HCT116 (cell line): ENCODE measurements around the gene XRCC3. TPM values are rescaled to one million over a fixed set of nuclear protein-coding genes. Genes with fewer than 3 reads are reported as not detected.

ENCODE experiments used
- ATAC-seq: fragments of 200-7000 bp; cut with Tn5 transposase; 2 replicates; pipeline ENCODE4 v1.9.1; 2020; ENCODE audit warnings: mild to moderate bottlenecking, moderate library complexity
- BruUV-seq: library from RNA; stranded (reverse); fragments of 400-500 nt; replicated peaks from 2 replicates; lab custom pipeline; 2021; lab: Mats Ljungman, UMichigan
- CTCF ChIA-PET: fragments of 300-600 bp; sonication (Branson Sonifier 250); formaldehyde crosslinking; loops from one replicate; lab custom pipeline; 2021; ENCODE audit warnings: antibody characterized with exemption; lab: Charles Lee
- POLR2A ChIA-PET: fragments of 300-600, 350-600 bp; sonication (Branson Sonifier 250); formaldehyde crosslinking; loops from one replicate; lab custom pipeline; 2021; ENCODE audit warnings: antibody characterized with exemption; lab: Charles Lee
- RAD21 ChIA-PET, 2 experiments: fragments of 300-600 bp; sonication (Branson Sonifier 250); formaldehyde crosslinking; loops; one replicate each; lab custom pipeline; 2023; ENCODE audit warnings: low total read pairs in 2 of 2; ENCODE audit not compliant: uncharacterized antibody in 2 of 2, unreplicated experiment in 2 of 2, low non-redundant PET in 1 of 2; lab: Charles Lee
- DNase-seq: peaks from one replicate; pipeline ENCODE4 v3.0.0-alpha.2; 2010; ENCODE audit warnings: low read depth, low spot score
- H2AFZ ChIP-seq: fragments of 200-600 bp; shearing (Covaris generic), sonication (generic); 2 replicates; pipeline ENCODE4 v1.6.1; 2017; ENCODE audit warnings: low read depth, mixed run types, mixed read lengths, antibody characterized with exemption, low read length; ENCODE audit not compliant: poor library complexity, severe bottlenecking
- H3K27ac ChIP-seq: 2 replicates; pipeline ENCODE4 v1.5.1; 2012; ENCODE audit warnings: low read depth, low read length
- H3K27me3 ChIP-seq: fragments of 200-600 bp; sonication (generic); 2 replicates; pipeline ENCODE4 v1.6.1; 2016; ENCODE audit warnings: mixed run types, low read length, mixed read lengths; ENCODE audit not compliant: insufficient read depth
- H3K36me3 ChIP-seq, 2 experiments: fragments of 200-500 bp in 1 of 2; fragments of 200-600 bp in 1 of 2; sonication (Bioruptor generic) in 1 of 2; sonication (generic) in 1 of 2; 2 replicates each; pipeline versions ENCODE4 v1.5.1 to v1.6.1; 2014 to 2016; ENCODE audit warnings: low read length in 2 of 2, inconsistent platforms in 1 of 2, mixed read lengths in 1 of 2, mixed run types in 1 of 2; ENCODE audit not compliant: insufficient read depth in 2 of 2, control insufficient read depth in 1 of 2
- H3K4me1 ChIP-seq, 2 experiments: fragments of 200-600 bp in 1 of 2; sonication (generic) in 1 of 2; 2 replicates each; pipeline versions ENCODE4 v1.5.1 to v1.6.1; 2012 to 2017; ENCODE audit warnings: low read length in 2 of 2, inconsistent platforms in 1 of 2, mild to moderate bottlenecking in 1 of 2, mixed read lengths in 1 of 2, mixed run types in 1 of 2, moderate library complexity in 1 of 2; ENCODE audit not compliant: insufficient read depth in 2 of 2, control insufficient read depth in 1 of 2
- H3K4me2 ChIP-seq: fragments of 200-600 bp; sonication (generic); 2 replicates; pipeline ENCODE4 v1.6.1; 2017; ENCODE audit warnings: mixed run types, low read length, mixed read lengths
- H3K4me3 ChIP-seq, 2 experiments: fragments of 200-600 bp in 1 of 2; sonication (generic) in 1 of 2; replicated peaks in 1 of 2; 2 replicates each; pipeline ENCODE4 v1.5.1; 2011 to 2016; ENCODE audit warnings: low read length in 2 of 2, control low read depth in 1 of 2, low read depth in 1 of 2, mild to moderate bottlenecking in 1 of 2, mixed read lengths in 1 of 2, mixed run types in 1 of 2
- H3K79me2 ChIP-seq: fragments of 200-600 bp; sonication (generic); 2 replicates; pipeline ENCODE4 v1.6.1; 2017; ENCODE audit warnings: mild to moderate bottlenecking, mixed run types, low read length, moderate library complexity, mixed read lengths; ENCODE audit not compliant: insufficient read depth
- H3K9ac ChIP-seq: fragments of 200-600 bp; sonication (generic); 2 replicates; pipeline ENCODE4 v1.6.1; 2016; ENCODE audit warnings: low read length, mixed read lengths
- H3K9me2 ChIP-seq: fragments of 200-600 bp; sonication (generic), shearing (Covaris generic); 2 replicates; pipeline ENCODE4 v1.6.1; 2017; ENCODE audit warnings: mixed run types, mild to moderate bottlenecking, moderate library complexity; ENCODE audit not compliant: insufficient read depth
- H3K9me3 ChIP-seq, 2 experiments: fragments of 200-500 bp in 1 of 2; fragments of 200-600 bp in 1 of 2; sonication (Bioruptor generic) in 1 of 2; sonication (generic) in 1 of 2; 2 replicates each; pipeline ENCODE4 v1.6.1; 2014 to 2017; ENCODE audit warnings: low read length in 2 of 2, mixed read lengths in 2 of 2, inconsistent platforms in 1 of 2, low read depth in 1 of 2, mild to moderate bottlenecking in 1 of 2, mixed run types in 1 of 2, moderate library complexity in 1 of 2; ENCODE audit not compliant: control insufficient read depth in 1 of 2, insufficient read depth in 1 of 2
- H4K20me1 ChIP-seq: fragments of 200-600 bp; sonication (generic), shearing (Covaris generic); 2 replicates; pipeline ENCODE4 v1.6.1; 2017; ENCODE audit warnings: mixed run types, mild to moderate bottlenecking, moderate library complexity; ENCODE audit not compliant: insufficient read depth
- ATF3 ChIP-seq: IDR thresholded peaks from 2 replicates; pipeline ENCODE4 v1.6.1; 2012
- CBX3 ChIP-seq: IDR thresholded peaks from 2 replicates; pipeline ENCODE4 v1.6.1; 2012; ENCODE audit warnings: low read depth
- CEBPB ChIP-seq: IDR thresholded peaks from 2 replicates; pipeline ENCODE4 v1.6.1; 2012; ENCODE audit warnings: low read depth
- CTCF ChIP-seq, 3 experiments: fragments of 200-600 bp in 1 of 3; sonication (generic) in 1 of 3; IDR thresholded peaks in 2 of 3; conservative IDR thresholded peaks in 1 of 3; 2 replicates each; pipeline ENCODE4 v1.5.1; 2012 to 2017; ENCODE audit warnings: low read depth in 2 of 3, low read length in 2 of 3, antibody characterized with exemption in 1 of 3, borderline replicate concordance in 1 of 3, control low read depth in 1 of 3, mild to moderate bottlenecking in 1 of 3, mixed read lengths in 1 of 3, mixed run types in 1 of 3, moderate library complexity in 1 of 3; ENCODE audit not compliant: insufficient read depth in 1 of 3
- EGR1 ChIP-seq: IDR thresholded peaks from 2 replicates; pipeline ENCODE4 v1.6.1; 2012; ENCODE audit warnings: low read depth
- ELF1 ChIP-seq: IDR thresholded peaks from 2 replicates; pipeline ENCODE4 v1.6.1; 2012; ENCODE audit warnings: low read depth, borderline replicate concordance
- EZH2 ChIP-seq: fragments of 200-600 bp; sonication (generic); IDR thresholded peaks from 2 replicates; pipeline ENCODE4 v1.6.1; 2017; ENCODE audit warnings: antibody characterized with exemption, mixed run types
- EZH2phosphoT487 ChIP-seq: fragments of 200-600 bp; IDR thresholded peaks from 2 replicates; pipeline ENCODE4 v1.6.1; 2018; ENCODE audit warnings: antibody characterized with exemption, borderline replicate concordance
- FOSL1 ChIP-seq: IDR thresholded peaks from 2 replicates; pipeline ENCODE4 v1.6.1; 2012; ENCODE audit warnings: low read depth
- JUND ChIP-seq: IDR thresholded peaks from 2 replicates; pipeline ENCODE4 v1.6.1; 2012
- POLR2AphosphoS5 ChIP-seq: IDR thresholded peaks from 2 replicates; pipeline ENCODE4 v1.6.1; 2011; ENCODE audit warnings: mild to moderate bottlenecking, low read depth, low read length, moderate library complexity
- RAD21 ChIP-seq: IDR thresholded peaks from 2 replicates; pipeline ENCODE4 v1.6.1; 2012; ENCODE audit warnings: low read depth, mild to moderate bottlenecking
- SRF ChIP-seq: IDR thresholded peaks from 2 replicates; pipeline ENCODE4 v1.6.1; 2012; ENCODE audit warnings: low read depth
- YY1 ChIP-seq: IDR thresholded peaks from 2 replicates; pipeline ENCODE4 v1.6.1; 2011; ENCODE audit warnings: low read length, low read depth, moderate library complexity, mild to moderate bottlenecking; ENCODE audit not compliant: insufficient replicate concordance; ENCODE audit errors: extremely low read depth
- ZNF274 ChIP-seq: fragments of 200-500 bp; sonication (Bioruptor generic); IDR thresholded peaks from 2 replicates; pipeline ENCODE4 v1.6.1; 2014; ENCODE audit warnings: mild to moderate bottlenecking, low read depth, low read length, inconsistent platforms
- intact Hi-C: fragments of 100-400 bp; cut with micrococcal nuclease; formaldehyde crosslinking; loops from 2 replicates; pipeline ENCODE4 v1.10.0; 2022
- total RNA-seq: library from RNA; stranded (reverse); gene quantifications from one replicate; pipeline ENCODE4 v1.2.1, GENCODE V29; 2021; ENCODE audit not compliant: unreplicated experiment
- TF ChIP-seq, protein P1 (sequence below): IDR thresholded peaks from 2 replicates; pipeline ENCODE4 v1.6.1; 2012; ENCODE audit warnings: low read depth
- TF ChIP-seq, protein P2 (sequence below): IDR thresholded peaks from 2 replicates; pipeline ENCODE4 v1.6.1; 2011; ENCODE audit warnings: mild to moderate bottlenecking, low read length, moderate library complexity; ENCODE audit not compliant: insufficient replicate concordance; ENCODE audit errors: extremely low read depth

Gene XRCC3
- total RNA-seq, 1 experiment from 2014 or later: 48.7 TPM

DNA sequence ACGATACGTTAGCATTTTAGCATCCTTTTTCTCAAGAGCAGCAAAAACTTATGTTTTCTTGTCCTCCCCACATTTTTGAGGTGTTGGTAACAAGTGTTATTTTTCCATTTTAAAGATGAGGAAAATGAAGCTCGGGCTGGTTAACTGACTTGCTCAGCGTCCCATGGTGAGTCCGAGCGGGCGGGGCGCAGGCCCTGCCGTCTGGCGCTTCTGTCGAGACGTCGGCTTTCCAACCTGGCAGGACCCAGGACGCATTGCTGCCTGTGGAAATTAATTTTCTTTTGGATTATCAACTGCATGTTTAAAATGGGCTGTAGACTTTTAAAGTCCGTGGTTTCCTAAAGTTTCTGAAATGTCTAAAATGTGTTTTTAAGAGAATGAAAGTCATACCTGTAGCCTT is 30.4 kb downstream of the XRCC3 start:
- H3K79me2 ChIP-seq: peaks cover 18% of the 10 kb centered on the region; the same call in 1 of the 2 replicates
- no peak for ATAC-seq

More for the DNA sequence above, 30.4 kb downstream of the XRCC3 start:
- no peak overlapping the region for H3K4me2 ChIP-seq
- H3K9ac ChIP-seq: no peak overlapping the region
- intact Hi-C loops: no loop called here
- H3K27me3 ChIP-seq: no peaks in the 10 kb centered on the region
- POLR2A ChIA-PET: no interaction called here
- no peaks in the 10 kb centered on the region; a peak in 1 of 4 replicates for H3K4me1 ChIP-seq
- no peaks in the 10 kb centered on the region for H3K9me2 ChIP-seq
- no peaks in the 10 kb centered on the region for H3K9me3 ChIP-seq
- no peak overlapping the region for H2AFZ ChIP-seq
- RAD21 ChIA-PET: no interaction called here
- H3K27ac ChIP-seq: no peak overlapping the region
- H3K4me3 ChIP-seq: no peak overlapping the region
- H4K20me1 ChIP-seq: peaks cover 15% of the 10 kb centered on the region; the same call in 1 of the 2 replicates
- no TSS peak for BruUV-seq
- DNase-seq: no peak
- TF ChIP-seq POLR2AphosphoS5: no peak
- no peak for TF ChIP-seq ELF1
- no peak for TF ChIP-seq RAD21
- no peak for TF ChIP-seq JUND
- TF ChIP-seq, protein P1, sequence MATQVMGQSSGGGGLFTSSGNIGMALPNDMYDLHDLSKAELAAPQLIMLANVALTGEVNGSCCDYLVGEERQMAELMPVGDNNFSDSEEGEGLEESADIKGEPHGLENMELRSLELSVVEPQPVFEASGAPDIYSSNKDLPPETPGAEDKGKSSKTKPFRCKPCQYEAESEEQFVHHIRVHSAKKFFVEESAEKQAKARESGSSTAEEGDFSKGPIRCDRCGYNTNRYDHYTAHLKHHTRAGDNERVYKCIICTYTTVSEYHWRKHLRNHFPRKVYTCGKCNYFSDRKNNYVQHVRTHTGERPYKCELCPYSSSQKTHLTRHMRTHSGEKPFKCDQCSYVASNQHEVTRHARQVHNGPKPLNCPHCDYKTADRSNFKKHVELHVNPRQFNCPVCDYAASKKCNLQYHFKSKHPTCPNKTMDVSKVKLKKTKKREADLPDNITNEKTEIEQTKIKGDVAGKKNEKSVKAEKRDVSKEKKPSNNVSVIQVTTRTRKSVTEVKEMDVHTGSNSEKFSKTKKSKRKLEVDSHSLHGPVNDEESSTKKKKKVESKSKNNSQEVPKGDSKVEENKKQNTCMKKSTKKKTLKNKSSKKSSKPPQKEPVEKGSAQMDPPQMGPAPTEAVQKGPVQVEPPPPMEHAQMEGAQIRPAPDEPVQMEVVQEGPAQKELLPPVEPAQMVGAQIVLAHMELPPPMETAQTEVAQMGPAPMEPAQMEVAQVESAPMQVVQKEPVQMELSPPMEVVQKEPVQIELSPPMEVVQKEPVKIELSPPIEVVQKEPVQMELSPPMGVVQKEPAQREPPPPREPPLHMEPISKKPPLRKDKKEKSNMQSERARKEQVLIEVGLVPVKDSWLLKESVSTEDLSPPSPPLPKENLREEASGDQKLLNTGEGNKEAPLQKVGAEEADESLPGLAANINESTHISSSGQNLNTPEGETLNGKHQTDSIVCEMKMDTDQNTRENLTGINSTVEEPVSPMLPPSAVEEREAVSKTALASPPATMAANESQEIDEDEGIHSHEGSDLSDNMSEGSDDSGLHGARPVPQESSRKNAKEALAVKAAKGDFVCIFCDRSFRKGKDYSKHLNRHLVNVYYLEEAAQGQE: no peak
- no peak for TF ChIP-seq CTCF (IDR thresholded peaks at IDR 0.05 in 2 of 3, conservative IDR thresholded peaks at IDR 0.05 in 1 of 3; ENCODE audit: borderline replicate concordance in 1 of 3, insufficient read depth in 1 of 3, low read depth in 2 of 3, low read length in 2 of 3)
- no peak for TF ChIP-seq EZH2
- no peak for TF ChIP-seq ATF3
- no peak for TF ChIP-seq ZNF274
- no peak for TF ChIP-seq EGR1
- no peak for TF ChIP-seq CBX3
- TF ChIP-seq YY1: no peak
- TF ChIP-seq SRF: no peak
- no peak for TF ChIP-seq EZH2phosphoT487
- TF ChIP-seq CEBPB: no peak
- TF ChIP-seq FOSL1: no peak
- TF ChIP-seq, protein P2, sequence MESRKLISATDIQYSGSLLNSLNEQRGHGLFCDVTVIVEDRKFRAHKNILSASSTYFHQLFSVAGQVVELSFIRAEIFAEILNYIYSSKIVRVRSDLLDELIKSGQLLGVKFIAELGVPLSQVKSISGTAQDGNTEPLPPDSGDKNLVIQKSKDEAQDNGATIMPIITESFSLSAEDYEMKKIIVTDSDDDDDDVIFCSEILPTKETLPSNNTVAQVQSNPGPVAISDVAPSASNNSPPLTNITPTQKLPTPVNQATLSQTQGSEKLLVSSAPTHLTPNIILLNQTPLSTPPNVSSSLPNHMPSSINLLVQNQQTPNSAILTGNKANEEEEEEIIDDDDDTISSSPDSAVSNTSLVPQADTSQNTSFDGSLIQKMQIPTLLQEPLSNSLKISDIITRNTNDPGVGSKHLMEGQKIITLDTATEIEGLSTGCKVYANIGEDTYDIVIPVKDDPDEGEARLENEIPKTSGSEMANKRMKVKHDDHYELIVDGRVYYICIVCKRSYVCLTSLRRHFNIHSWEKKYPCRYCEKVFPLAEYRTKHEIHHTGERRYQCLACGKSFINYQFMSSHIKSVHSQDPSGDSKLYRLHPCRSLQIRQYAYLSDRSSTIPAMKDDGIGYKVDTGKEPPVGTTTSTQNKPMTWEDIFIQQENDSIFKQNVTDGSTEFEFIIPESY: no peak
- H3K36me3 ChIP-seq: peaks cover 45 to 47% of the 10 kb centered on the region in 2 experiments; a peak in 3 of 4 replicates
- CTCF ChIA-PET: no interaction called here
